Lower lobe of right lung (tissue), 2 donors: ENCODE data around the gene ATP2C2. TPM values are rescaled to one million over a fixed set of nuclear protein-coding genes. Genes with fewer than 3 reads are reported as not detected.
A peak's percentile ranks its signal among the peaks of the same experiment; 100 is the strongest.
"Not testable (repeated sequence)": the region's sequence is repeated elsewhere in the genome, so short reads cannot be mapped to it uniquely, and the experiment has no call there.

Experiments
- ATAC-seq, 2 donors: fragments of 200-7000 bp; cut with Tn5 transposase; one replicate each; pipeline ENCODE4 v1.9.1; 2020 to 2022; ENCODE audit warnings: mild to moderate bottlenecking in 2 of 2, moderate library complexity in 2 of 2
- DNase-seq: peaks from one replicate; pipeline ENCODE4 v3.0.0-alpha.2; 2020
- H3K27ac ChIP-seq: fragments of 200-600 bp; one replicate; pipeline ENCODE4 v1.8.0; 2022
- H3K27me3 ChIP-seq: fragments of 200-600 bp; one replicate; pipeline ENCODE4 v1.8.0; 2022; ENCODE audit warnings: low read depth
- H3K36me3 ChIP-seq: fragments of 200-600 bp; one replicate; pipeline ENCODE4 v1.8.0; 2022; ENCODE audit warnings: mild to moderate bottlenecking
- H3K4me1 ChIP-seq: fragments of 200-600 bp; one replicate; pipeline ENCODE4 v1.8.0; 2022
- H3K4me3 ChIP-seq: fragments of 200-600 bp; one replicate; pipeline ENCODE4 v1.8.0; 2022; ENCODE audit warnings: mild to moderate bottlenecking
- H3K9me3 ChIP-seq: fragments of 200-600 bp; one replicate; pipeline ENCODE4 v1.8.0; 2022
- intact Hi-C: fragments of 100-400 bp; cut with DNase I; formaldehyde crosslinking; loops from one replicate; pipeline ENCODE4 v1.11.0; 2022
- total RNA-seq: library from RNA; stranded (reverse); fragmentation: NEBNext Ultra II Directional; extraction: Animal tissue kit (Norgen Biotek cat#: 25700); gene quantifications from one replicate; pipeline ENCODE4 v1.2.1, GENCODE V29; 2021
- TF ChIP-seq, protein P1 (sequence below): fragments of 200-600 bp; IDR thresholded peaks from one replicate; pipeline ENCODE4 v1.8.0; 2022; ENCODE audit warnings: antibody characterized with exemption, mild to moderate bottlenecking
- donor health status: DM: no; HTN: yes; CAD: no; lungs with severe emphysema.

The ATP2C2 gene
- total RNA-seq, 1 donor from 2014 or later = 56.2 TPM

- H3K4me3 ChIP-seq = no peak overlapping the region
- intact Hi-C loops = no loop called here
- no peaks in the 10 kb centered on the region for H3K4me1 ChIP-seq
- no peak overlapping the region for H3K27ac ChIP-seq
- TF ChIP-seq, protein P1, sequence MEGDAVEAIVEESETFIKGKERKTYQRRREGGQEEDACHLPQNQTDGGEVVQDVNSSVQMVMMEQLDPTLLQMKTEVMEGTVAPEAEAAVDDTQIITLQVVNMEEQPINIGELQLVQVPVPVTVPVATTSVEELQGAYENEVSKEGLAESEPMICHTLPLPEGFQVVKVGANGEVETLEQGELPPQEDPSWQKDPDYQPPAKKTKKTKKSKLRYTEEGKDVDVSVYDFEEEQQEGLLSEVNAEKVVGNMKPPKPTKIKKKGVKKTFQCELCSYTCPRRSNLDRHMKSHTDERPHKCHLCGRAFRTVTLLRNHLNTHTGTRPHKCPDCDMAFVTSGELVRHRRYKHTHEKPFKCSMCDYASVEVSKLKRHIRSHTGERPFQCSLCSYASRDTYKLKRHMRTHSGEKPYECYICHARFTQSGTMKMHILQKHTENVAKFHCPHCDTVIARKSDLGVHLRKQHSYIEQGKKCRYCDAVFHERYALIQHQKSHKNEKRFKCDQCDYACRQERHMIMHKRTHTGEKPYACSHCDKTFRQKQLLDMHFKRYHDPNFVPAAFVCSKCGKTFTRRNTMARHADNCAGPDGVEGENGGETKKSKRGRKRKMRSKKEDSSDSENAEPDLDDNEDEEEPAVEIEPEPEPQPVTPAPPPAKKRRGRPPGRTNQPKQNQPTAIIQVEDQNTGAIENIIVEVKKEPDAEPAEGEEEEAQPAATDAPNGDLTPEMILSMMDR = no peak
- DNase-seq = no peak
- no peaks in the 10 kb centered on the region for H3K9me3 ChIP-seq
- ATAC-seq = no peak
- no peaks in the 10 kb centered on the region for H3K27me3 ChIP-seq
- no peaks in the 10 kb centered on the region for H3K36me3 ChIP-seq
Measured at GRCh38 chr16:84419730-84420129, 51.4 kb downstream of the ATP2C2 start.

- H3K27me3 ChIP-seq, H3K27ac ChIP-seq, H3K9me3 ChIP-seq, H3K4me3 ChIP-seq, H3K36me3 ChIP-seq, intact Hi-C loops, ATAC-seq, DNase-seq, H3K4me1 ChIP-seq: not testable (repeated sequence)
Measured at GRCh38 chr16:84420556-84420955, 52.2 kb downstream of the ATP2C2 start.

DNA sequence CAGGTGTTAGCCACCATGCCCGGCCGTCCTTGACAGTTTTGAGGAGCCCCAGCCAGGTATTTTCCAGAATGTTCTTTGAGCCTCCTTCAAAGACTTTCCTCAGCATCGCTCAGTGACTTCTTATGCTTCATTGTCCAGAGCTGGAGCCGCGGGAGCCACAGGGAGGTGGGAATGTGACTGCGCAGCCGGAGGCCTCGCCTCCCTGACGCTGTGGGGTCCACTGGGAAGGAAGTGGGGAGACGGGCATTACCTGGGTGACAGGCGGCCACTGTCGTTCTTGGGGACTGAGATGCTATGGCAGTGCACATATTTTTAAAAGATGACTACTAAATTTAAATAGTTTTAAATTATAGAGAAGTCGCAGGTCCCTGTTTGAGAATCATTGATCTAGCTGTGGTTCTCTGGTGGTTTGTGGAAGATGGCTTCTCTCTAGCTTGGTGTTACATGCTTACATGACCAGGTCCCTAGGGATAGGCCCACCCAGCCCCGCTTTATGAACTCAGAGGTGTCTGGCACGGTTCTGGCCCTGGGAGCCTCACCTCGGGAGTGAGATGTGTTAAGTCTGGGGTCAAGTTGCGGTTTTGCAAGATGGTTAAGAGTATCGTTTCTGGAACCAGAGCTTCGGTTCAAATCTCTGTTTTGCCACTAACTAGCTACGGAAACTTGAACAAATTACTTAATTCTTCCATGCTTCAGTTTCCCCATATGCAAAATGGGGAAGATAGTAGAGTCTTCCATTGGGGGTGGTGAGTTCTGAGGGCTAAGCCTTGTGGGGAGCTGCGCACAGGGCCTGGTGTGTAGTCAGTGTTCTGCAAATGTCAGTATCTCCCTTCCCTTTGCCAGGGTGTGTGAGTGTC is 53.0 kb downstream of the ATP2C2 start:
- intact Hi-C loops = no loop called here
- no peak for ATAC-seq
- TF ChIP-seq, protein P1 = no peak
- Histone ChIP-seq H3K9me3 (no peaks in the 10 kb centered on the region), H3K4me1 (no peaks in the 10 kb centered on the region), H3K27ac (no peak overlapping the region), H3K4me3 (no peak overlapping the region), H3K36me3 (no peaks in the 10 kb centered on the region), H3K27me3 (no peaks in the 10 kb centered on the region)
- DNase-seq = peak; percentile 29

DNA sequence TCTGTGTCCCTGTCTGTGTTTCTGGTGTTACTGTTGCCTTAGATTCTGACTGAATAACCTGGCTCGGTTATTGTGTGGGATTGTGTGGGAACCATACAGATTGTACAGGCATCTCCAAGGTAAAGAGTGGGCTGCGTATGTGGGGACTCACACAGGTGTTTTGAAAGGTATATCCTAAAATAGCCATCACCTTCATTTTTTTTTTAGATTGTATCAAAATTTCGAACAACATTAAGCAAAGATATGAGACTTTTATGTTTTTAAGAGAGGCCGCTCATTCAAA is 53.5 kb downstream of the ATP2C2 start:
- Histone ChIP-seq H3K27ac (no peak overlapping the region), H3K9me3 (no peaks in the 10 kb centered on the region), H3K4me3 (no peak overlapping the region), H3K36me3 (no peaks in the 10 kb centered on the region), H3K4me1 (no peaks in the 10 kb centered on the region), H3K27me3 (no peaks in the 10 kb centered on the region)
- ATAC-seq (no peak), DNase-seq (no peak)
- intact Hi-C loops = no loop called here
- TF ChIP-seq, protein P1 = no peak

- Histone ChIP-seq H3K27ac (no peak overlapping the region), H3K9me3 (no peaks in the 10 kb centered on the region), H3K27me3 (no peaks in the 10 kb centered on the region), H3K4me1 (no peaks in the 10 kb centered on the region), H3K4me3 (no peak overlapping the region), H3K36me3 (no peaks in the 10 kb centered on the region)
- peak; percentile 8 for DNase-seq
- TF ChIP-seq, protein P1 = no peak
- ATAC-seq = no peak
- intact Hi-C loops = no loop called here
Measured at GRCh38 chr16:84423416-84423837, 55.1 kb downstream of the ATP2C2 start.

GRCh38 chr16:84425696-84426095 is 57.4 kb downstream of the ATP2C2 start:
- Histone ChIP-seq H3K27me3 (no peaks in the 10 kb centered on the region), H3K9me3 (no peaks in the 10 kb centered on the region), H3K27ac (no peak overlapping the region), H3K4me3 (no peak overlapping the region), H3K36me3 (no peaks in the 10 kb centered on the region), H3K4me1 (no peaks in the 10 kb centered on the region)
- ATAC-seq (no peak), DNase-seq (peak; percentile 7)
- TF ChIP-seq, protein P1 = no peak
- intact Hi-C loops = no loop called here
